SJSA1 (cell line): ENCODE results near the gene OPRD1. TPM values are rescaled to one million over a fixed set of nuclear protein-coding genes. Genes with fewer than 3 reads are reported as not detected.
"Not testable (repeated sequence)": the region's sequence is repeated elsewhere in the genome, so short reads cannot be mapped to it uniquely, and the experiment has no call there.

ENCODE experiments used
- DNase-seq, 2 experiments: peaks; one replicate each; pipeline ENCODE4 v3.0.0-alpha.2; 2015 to 2020; ENCODE audit warnings: low spot score in 2 of 2, low read depth in 1 of 2
- H3K27ac ChIP-seq: fragments of 250-450 bp; sonication (Bioruptor Pico); 2 replicates; pipeline ENCODE4 v1.5.1; 2020; ENCODE audit warnings: mild to moderate bottlenecking, moderate library complexity
- H3K27me3 ChIP-seq: fragments of 250-450 bp; sonication (Bioruptor Pico); replicated peaks from 2 replicates; pipeline ENCODE4 v1.5.1; 2020; ENCODE audit warnings: mild to moderate bottlenecking, moderate library complexity
- H3K36me3 ChIP-seq: fragments of 250-450 bp; sonication (Bioruptor Pico); 2 replicates; pipeline ENCODE4 v1.5.1; 2020; ENCODE audit warnings: mild to moderate bottlenecking
- H3K4me1 ChIP-seq: fragments of 250-450 bp; sonication (Bioruptor Pico); replicated peaks from 2 replicates; pipeline ENCODE4 v1.6.1; 2021; ENCODE audit warnings: mild to moderate bottlenecking
- H3K4me3 ChIP-seq: fragments of 250-450 bp; sonication (Bioruptor Pico); 2 replicates; pipeline ENCODE4 v1.5.1; 2020; ENCODE audit warnings: mild to moderate bottlenecking
- H3K9me3 ChIP-seq: fragments of 250-450 bp; sonication (Bioruptor Pico); replicated peaks from 2 replicates; pipeline ENCODE4 v1.5.1; 2020; ENCODE audit warnings: mild to moderate bottlenecking
- total RNA-seq: library from RNA; depleted of rRNA; stranded (reverse); fragments of >200 nt; shearing (Covaris generic); gene quantifications from 2 replicates; pipeline ENCODE4 v1.2.3, GENCODE V29; 2014

The OPRD1 gene
- total RNA-seq, 1 experiment from 2014 or later = 0.05 TPM

- no peak overlapping the region for H3K27ac ChIP-seq
- H3K36me3 ChIP-seq = no peaks in the 10 kb centered on the region
- H3K9me3 ChIP-seq = no peaks in the 10 kb centered on the region
- H3K4me1 ChIP-seq = no peaks in the 10 kb centered on the region
- H3K4me3 ChIP-seq = no peak overlapping the region
- no peak for DNase-seq
- no peaks in the 10 kb centered on the region for H3K27me3 ChIP-seq
These were observed 22.2 kb upstream of the OPRD1 start for GRCh38 chr1:28789816-28790215.

DNA sequence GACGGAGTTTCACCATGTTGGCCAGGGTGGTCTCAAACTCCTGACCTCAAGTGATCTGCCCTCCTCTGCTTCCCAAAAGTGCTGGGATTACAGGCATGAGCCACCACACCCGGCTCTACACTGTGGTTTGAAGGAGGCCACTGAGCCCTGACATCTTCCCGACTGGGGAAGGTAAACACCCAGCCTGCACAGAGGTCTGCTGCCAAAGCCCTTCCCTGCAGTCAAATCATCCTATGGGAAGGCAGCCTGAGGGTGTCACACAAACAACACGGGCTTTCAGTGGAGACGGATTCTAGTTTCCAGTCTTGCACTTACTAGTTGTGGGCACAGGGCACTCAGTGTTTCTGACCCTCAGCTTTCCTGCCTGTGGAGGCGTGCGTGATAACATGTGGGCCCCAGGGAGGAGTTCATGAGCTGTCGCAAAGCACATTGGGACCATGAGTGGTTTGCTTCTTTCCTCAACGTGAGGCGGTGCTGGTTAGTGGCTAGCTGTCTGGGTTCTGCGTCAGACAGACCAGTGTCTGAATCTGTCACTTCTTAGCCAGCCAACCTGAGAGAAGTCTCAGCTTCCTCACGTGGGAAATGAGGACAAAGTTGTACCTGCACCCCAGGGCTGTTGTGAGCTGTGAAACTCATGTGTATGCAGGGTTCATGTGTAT is 21.5 kb upstream of the OPRD1 start:
- DNase-seq = no peak
- Histone ChIP-seq H3K4me3 (no peak overlapping the region), H3K27me3 (no peaks in the 10 kb centered on the region)

DNA sequence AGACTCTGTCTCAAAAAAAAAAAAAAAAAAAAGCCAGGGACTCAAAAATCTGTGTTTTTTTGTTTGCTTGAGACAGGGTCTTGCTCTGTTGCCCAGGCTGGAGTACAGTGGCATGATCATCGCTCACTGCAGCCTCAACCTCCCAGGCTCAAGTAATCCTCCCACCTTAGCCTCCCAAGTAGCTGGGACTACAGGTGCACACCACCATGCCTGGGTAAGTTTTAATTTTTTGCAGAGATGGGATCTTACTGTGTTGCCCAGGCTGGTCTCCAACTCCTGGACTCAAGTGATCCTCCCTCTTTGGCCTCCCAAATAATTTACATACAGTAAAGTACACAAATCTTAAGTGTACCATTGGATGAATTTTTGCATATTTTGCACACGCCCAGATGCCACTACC is 20.0 kb upstream of the OPRD1 start:
- peaks cover 10% of the 10 kb centered on the region for H3K4me1 ChIP-seq
- not testable (repeated sequence) for H3K9me3 ChIP-seq, H3K27ac ChIP-seq, H3K4me3 ChIP-seq, DNase-seq, H3K27me3 ChIP-seq, H3K36me3 ChIP-seq

More for the DNA sequence above, 21.5 kb upstream of the OPRD1 start:
- Histone ChIP-seq H3K36me3 (no peaks in the 10 kb centered on the region), H3K4me1 (no peaks in the 10 kb centered on the region), H3K27ac (no peak overlapping the region), H3K9me3 (no peaks in the 10 kb centered on the region)

DNA sequence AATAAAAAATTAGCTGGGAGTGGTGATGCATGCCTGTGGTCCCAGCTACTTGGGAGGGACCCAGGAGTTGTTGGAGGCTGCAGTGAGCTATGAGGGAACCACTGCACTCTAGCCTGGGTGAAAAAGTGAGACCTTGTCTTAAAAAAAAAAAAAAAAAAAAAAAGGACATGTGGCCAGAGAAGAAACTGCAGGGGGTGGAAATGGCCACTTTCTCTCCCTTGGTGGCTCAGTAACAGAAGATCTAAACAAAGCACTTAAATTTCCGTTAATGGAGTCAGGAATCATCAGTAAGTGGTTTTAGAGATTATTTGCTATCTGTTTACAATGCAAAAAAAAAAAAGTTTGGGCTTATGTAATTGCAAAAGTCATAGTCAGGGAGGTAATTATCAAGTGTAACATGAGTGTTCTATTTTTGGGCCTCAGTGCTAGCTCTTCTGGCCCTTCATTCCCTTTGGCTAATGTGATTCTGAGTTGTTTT is 19.3 kb upstream of the OPRD1 start:
- H3K4me3 ChIP-seq = no peak overlapping the region
- H3K9me3 ChIP-seq = no peaks in the 10 kb centered on the region
- H3K4me1 ChIP-seq = peaks cover 10% of the 10 kb centered on the region
- DNase-seq = no peak
- H3K27me3 ChIP-seq = no peaks in the 10 kb centered on the region
- no peak overlapping the region for H3K27ac ChIP-seq
- no peaks in the 10 kb centered on the region for H3K36me3 ChIP-seq

DNA sequence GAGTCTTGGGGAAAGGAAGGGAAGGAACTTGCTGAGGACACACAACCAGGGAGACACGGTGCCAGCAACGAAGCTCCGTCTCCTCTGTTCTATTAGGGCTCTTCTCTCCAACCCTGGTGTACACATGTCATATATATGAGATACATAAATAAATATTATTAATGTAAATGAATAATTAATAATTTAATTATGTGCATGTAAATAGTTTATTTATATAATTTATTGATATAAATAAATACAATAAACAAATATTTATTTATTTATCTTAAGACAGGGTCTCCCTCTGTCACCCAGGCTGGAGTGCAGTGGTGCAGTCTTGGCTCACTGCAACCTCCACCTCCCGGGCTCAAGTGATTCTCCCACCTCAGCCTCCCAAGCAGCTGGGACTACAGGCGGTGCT is 17.4 kb upstream of the OPRD1 start:
- not testable (repeated sequence) for H3K27ac ChIP-seq, H3K9me3 ChIP-seq, DNase-seq, H3K36me3 ChIP-seq, H3K27me3 ChIP-seq, H3K4me3 ChIP-seq
- peaks cover 10% of the 10 kb centered on the region for H3K4me1 ChIP-seq

DNA sequence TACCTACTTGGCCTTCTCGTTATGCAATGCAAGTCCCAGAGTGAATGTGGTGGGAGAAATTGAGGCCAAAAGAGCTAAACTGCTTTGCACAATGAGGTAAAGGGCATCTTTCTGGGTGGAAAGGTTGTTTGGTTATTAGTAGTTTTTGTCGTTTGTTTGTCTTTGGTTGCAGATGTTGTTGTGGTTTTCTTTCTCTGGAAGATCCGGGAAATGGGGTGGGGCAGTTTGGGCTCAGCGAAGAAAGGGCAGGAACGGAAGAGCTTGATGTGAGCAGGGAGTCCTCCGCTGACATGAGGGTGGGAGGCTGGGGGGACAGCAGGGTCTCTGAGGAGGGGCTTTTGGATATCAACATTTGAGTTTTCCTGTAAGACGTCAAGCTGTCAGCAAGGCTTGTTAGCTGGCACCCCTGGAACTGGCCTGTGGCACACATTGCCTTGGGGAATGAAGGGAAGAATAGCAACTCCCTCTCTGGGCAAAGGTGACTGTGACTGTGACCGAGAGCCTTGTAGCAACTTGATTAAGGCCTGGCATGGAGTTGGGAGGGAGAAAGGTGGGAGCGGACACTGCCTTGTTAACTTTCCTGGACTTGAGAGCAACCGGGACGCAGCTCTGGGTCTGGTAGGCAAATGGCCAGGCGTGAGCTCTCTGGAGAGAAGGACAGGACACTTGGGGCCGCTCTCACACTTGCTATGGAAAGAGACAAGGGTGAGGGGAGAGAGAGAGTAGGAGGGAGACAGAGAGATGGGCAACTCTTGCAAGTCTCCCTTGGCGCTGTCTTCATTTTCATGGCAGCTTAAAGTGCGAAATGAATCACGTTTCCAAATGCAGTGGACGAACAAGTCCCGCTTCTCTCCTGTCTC is 15.4 kb upstream of the OPRD1 start:
- DNase-seq = no peak
- Histone ChIP-seq H3K4me3 (no peak overlapping the region), H3K4me1 (peaks cover 10% of the 10 kb centered on the region), H3K36me3 (no peaks in the 10 kb centered on the region), H3K27ac (no peak overlapping the region), H3K9me3 (no peaks in the 10 kb centered on the region), H3K27me3 (no peaks in the 10 kb centered on the region)

GRCh38 chr1:28800324-28800723 is 11.6 kb upstream of the OPRD1 start:
- Histone ChIP-seq H3K4me1 (peaks cover 10% of the 10 kb centered on the region), H3K27ac (no peak overlapping the region), H3K27me3 (no peaks in the 10 kb centered on the region), H3K9me3 (no peaks in the 10 kb centered on the region), H3K36me3 (no peaks in the 10 kb centered on the region), H3K4me3 (no peak overlapping the region)
- DNase-seq = no peak

DNA sequence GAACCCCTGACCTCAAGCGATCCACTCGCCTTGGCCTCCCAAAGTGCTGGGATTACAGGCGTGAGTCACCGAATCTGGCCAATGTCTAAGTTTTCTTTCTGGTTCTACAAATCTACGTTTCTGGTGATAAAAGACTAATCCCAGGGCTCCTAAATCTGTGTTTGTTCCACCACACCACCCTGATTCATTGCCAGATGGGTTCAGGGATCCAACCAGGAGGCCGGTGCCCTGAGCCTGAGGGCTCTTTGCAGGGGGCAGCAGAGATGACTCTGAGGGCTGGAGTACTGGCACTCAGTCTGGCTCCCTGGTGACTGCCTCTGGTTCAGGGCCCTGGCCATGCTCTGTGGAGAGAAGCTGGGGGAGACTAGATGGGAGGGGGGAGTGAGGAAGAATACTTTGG is 10.5 kb upstream of the OPRD1 start:
- DNase-seq = no peak

DNA sequence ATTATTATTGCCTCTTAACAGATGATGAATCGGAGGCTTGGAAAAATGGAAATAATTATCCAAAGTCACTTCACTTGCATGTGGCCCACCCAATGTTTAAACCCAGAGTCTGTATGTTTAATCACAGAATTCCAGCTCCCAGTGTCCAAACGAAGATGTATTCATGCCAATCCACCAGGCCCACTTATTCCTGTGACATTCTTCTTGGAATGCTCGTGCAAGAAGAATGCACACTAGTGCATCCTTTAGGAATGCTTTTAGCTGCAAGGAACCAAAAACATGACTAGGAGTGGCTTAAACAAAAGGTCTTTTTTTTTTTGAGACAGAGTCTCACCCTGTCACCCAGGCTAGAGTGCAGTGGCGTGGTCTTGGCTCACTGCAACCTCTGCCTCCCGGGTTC is 8.9 kb upstream of the OPRD1 start:
- Histone ChIP-seq H3K36me3 (no peaks in the 10 kb centered on the region), H3K9me3 (no peaks in the 10 kb centered on the region), H3K4me3 (no peak overlapping the region), H3K27me3 (0 out of 2 replicates have a peak, but pooled peaks cover 6% of the 10 kb centered on the region), H3K27ac (no peak overlapping the region), H3K4me1 (no peaks in the 10 kb centered on the region)
- no peak for DNase-seq

More for the DNA sequence above, 10.5 kb upstream of the OPRD1 start:
- H3K27me3 ChIP-seq = 0 out of 2 replicates have a peak, but pooled peaks cover 2% of the 10 kb centered on the region
- peaks cover 5% of the 10 kb centered on the region for H3K4me1 ChIP-seq
- no peaks in the 10 kb centered on the region for H3K36me3 ChIP-seq
- H3K4me3 ChIP-seq = no peak overlapping the region
- no peak overlapping the region for H3K27ac ChIP-seq
- no peaks in the 10 kb centered on the region for H3K9me3 ChIP-seq

DNA sequence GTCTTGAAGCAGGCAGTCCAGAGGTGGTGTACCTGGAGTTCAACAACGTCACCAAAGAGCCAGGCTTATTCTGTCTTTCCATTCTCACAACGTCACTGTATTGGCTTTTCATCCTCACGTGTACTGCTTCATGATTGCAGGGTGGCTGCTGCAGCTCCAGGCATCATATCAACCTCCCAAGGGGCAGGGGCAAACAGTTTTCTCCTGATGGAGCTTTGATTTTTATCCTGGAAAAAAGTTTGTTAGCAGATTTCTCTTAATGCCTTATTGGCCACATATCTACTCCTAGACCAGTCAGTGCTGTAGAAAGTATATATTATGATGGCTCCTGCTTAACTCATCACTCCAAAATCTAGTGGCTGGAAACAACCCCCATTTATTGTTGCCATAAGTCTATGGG is 8.3 kb upstream of the OPRD1 start:
- no peak overlapping the region for H3K27ac ChIP-seq
- no peak overlapping the region for H3K4me3 ChIP-seq

GRCh38 chr1:28804071-28804470 is 7.9 kb upstream of the OPRD1 start:
- no peaks in the 10 kb centered on the region for H3K4me1 ChIP-seq
- H3K9me3 ChIP-seq = no peaks in the 10 kb centered on the region
- no peak for DNase-seq

More for the DNA sequence above, 8.3 kb upstream of the OPRD1 start:
- Histone ChIP-seq H3K27me3 (0 out of 2 replicates have a peak, but pooled peaks cover 6% of the 10 kb centered on the region), H3K36me3 (no peaks in the 10 kb centered on the region), H3K4me1 (no peaks in the 10 kb centered on the region), H3K9me3 (no peaks in the 10 kb centered on the region)
- DNase-seq = no peak

GRCh38 chr1:28807046-28807445 is 4.9 kb upstream of the OPRD1 start:
- H3K4me3 ChIP-seq = no peak overlapping the region

More at GRCh38 chr1:28804071-28804470, 7.9 kb upstream of the OPRD1 start:
- Histone ChIP-seq H3K36me3 (no peaks in the 10 kb centered on the region), H3K27me3 (0 out of 2 replicates have a peak, but pooled peaks cover 10% of the 10 kb centered on the region), H3K4me3 (no peak overlapping the region), H3K27ac (no peak overlapping the region)

DNA sequence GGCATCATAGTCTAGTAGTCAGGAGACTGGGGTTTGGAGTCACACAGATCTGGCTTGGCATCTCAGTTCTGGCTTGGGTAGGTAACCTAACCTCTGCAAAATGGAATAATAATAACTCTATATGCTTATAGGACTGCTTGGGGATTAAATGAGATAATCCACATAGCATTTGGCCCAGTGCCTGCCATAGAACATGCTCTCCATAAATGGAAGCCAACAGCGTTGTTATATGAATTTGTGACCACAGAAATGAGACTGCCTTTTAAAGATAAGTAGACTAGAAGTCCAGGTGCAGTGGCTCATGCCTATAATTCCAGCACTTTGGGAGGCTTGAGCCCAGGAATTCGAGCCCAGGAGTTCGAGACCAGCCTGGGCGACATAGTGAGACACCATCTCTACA is 4.0 kb upstream of the OPRD1 start:
- peaks cover 42% of the 10 kb centered on the region for H3K27me3 ChIP-seq
- H3K4me1 ChIP-seq = peaks cover 13% of the 10 kb centered on the region
- no peak overlapping the region for H3K27ac ChIP-seq
- no peak for DNase-seq
- no peaks in the 10 kb centered on the region for H3K9me3 ChIP-seq
- H3K4me3 ChIP-seq = no peak overlapping the region
- H3K36me3 ChIP-seq = no peaks in the 10 kb centered on the region

More at GRCh38 chr1:28807046-28807445, 4.9 kb upstream of the OPRD1 start:
- H3K4me1 ChIP-seq = peaks cover 4% of the 10 kb centered on the region
- no peaks in the 10 kb centered on the region for H3K36me3 ChIP-seq
- H3K9me3 ChIP-seq = no peaks in the 10 kb centered on the region
- no peak for DNase-seq
- peaks cover 33% of the 10 kb centered on the region for H3K27me3 ChIP-seq
- H3K27ac ChIP-seq = no peak overlapping the region

GRCh38 chr1:28811369-28811765 is 603 bp upstream of the OPRD1 start:
- Histone ChIP-seq H3K4me3 (no peak overlapping the region), H3K36me3 (no peaks in the 10 kb centered on the region), H3K4me1 (peaks cover 18% of the 10 kb centered on the region), H3K27ac (no peak overlapping the region), H3K27me3 (peaks cover 67% of the 10 kb centered on the region), H3K9me3 (no peaks in the 10 kb centered on the region)
- no peak for DNase-seq
